Keratinocyte (primary cell): ENCODE measurements around the gene RHCG. TPM values are rescaled to one million over a fixed set of nuclear protein-coding genes. Genes with fewer than 3 reads are reported as not detected.

Source experiments
- DNase-seq: peaks from one replicate; pipeline ENCODE4 v3.0.0-alpha.2; 2011; ENCODE audit warnings: low read depth, missing footprints, low spot score
- FAIRE-seq: peaks from 2 replicates; lab custom pipeline; 2011; peaks lifted over from hg19 to GRCh38; lab: Jason Lieb, UNC
- H2AFZ ChIP-seq: 2 replicates; pipeline ENCODE4 v1.6.0; 2012; ENCODE audit warnings: low read length, control low read depth, inconsistent platforms; ENCODE audit not compliant: control insufficient read depth
- H3K27ac ChIP-seq: 2 replicates; pipeline ENCODE4 v1.5.1; 2011; ENCODE audit warnings: low read length; ENCODE audit not compliant: control insufficient read depth, insufficient read depth
- H3K27me3 ChIP-seq: 3 replicates; pipeline ENCODE4 v1.6.0; 2011; ENCODE audit warnings: low read length; ENCODE audit not compliant: control insufficient read depth, insufficient read depth; ENCODE audit errors: extremely low read depth
- H3K36me3 ChIP-seq, 2 experiments: 2 replicates in 1 of 2; 3 replicates in 1 of 2; pipeline ENCODE4 v1.5.1; 2011; ENCODE audit warnings: low read length in 2 of 2, mild to moderate bottlenecking in 1 of 2; ENCODE audit not compliant: control insufficient read depth in 2 of 2, insufficient read depth in 2 of 2; ENCODE audit errors: extremely low read depth in 1 of 2
- H3K4me1 ChIP-seq: 3 replicates; pipeline ENCODE4 v1.5.1; 2011; ENCODE audit warnings: low read length; ENCODE audit not compliant: control insufficient read depth, insufficient read depth; ENCODE audit errors: extremely low read depth
- H3K4me2 ChIP-seq: 3 replicates; pipeline ENCODE4 v1.6.0; 2011; ENCODE audit warnings: low read depth, low read length; ENCODE audit not compliant: control insufficient read depth, insufficient read depth; ENCODE audit errors: extremely low read depth
- H3K4me3 ChIP-seq, 3 experiments: fragments of 200-600 bp in 1 of 3; sonication (generic) in 1 of 3; 2 replicates in 2 of 3; 3 replicates in 1 of 3; pipeline ENCODE4 v1.5.1; 2011 to 2016; ENCODE audit warnings: low read length in 3 of 3, mild to moderate bottlenecking in 3 of 3, control low read depth in 2 of 3, inconsistent platforms in 1 of 3, low read depth in 1 of 3, mixed read lengths in 1 of 3, mixed run types in 1 of 3, moderate library complexity in 1 of 3; ENCODE audit not compliant: control insufficient read depth in 2 of 3, insufficient read depth in 2 of 3; ENCODE audit errors: extremely low read depth in 1 of 3
- H3K79me2 ChIP-seq: 2 replicates; pipeline ENCODE4 v1.6.0; 2012; ENCODE audit warnings: low read length; ENCODE audit not compliant: control insufficient read depth, insufficient read depth
- H3K9ac ChIP-seq: 3 replicates; pipeline ENCODE4 v1.6.0; 2011; ENCODE audit warnings: low read length; ENCODE audit not compliant: control insufficient read depth, insufficient read depth; ENCODE audit errors: extremely low read depth
- H3K9me1 ChIP-seq: 3 replicates; pipeline ENCODE4 v1.6.0; 2011; ENCODE audit warnings: low read length; ENCODE audit not compliant: control insufficient read depth, insufficient read depth; ENCODE audit errors: extremely low read depth
- H3K9me3 ChIP-seq: 2 replicates; pipeline ENCODE4 v1.5.1; 2012; ENCODE audit warnings: low read depth, low read length; ENCODE audit not compliant: control insufficient read depth
- H4K20me1 ChIP-seq: 3 replicates; pipeline ENCODE4 v1.6.0; 2011; ENCODE audit warnings: low read length; ENCODE audit not compliant: control insufficient read depth, insufficient read depth; ENCODE audit errors: extremely low read depth
- EZH2 ChIP-seq: IDR thresholded peaks from one replicate; pipeline ENCODE4 v1.6.1; 2012; ENCODE audit warnings: inconsistent platforms, mild to moderate bottlenecking, low read length, moderate library complexity
- dilution Hi-C: fragments of 300-500 bp; cut with MboI; formaldehyde crosslinking; loops from one replicate; pipeline ENCODE4 v1.7.0; 2020; ENCODE audit warnings: low sequenced_read_pairs; ENCODE audit not compliant: extremely low pct_ligation_motif_present
- polyA plus RNA-seq, 5 experiments: library from polyadenylated mRNA; depleted of rRNA in 3 of 5; stranded (reverse) in 3 of 5; stranded (forward) in 1 of 5; unstranded in 1 of 5; fragments of >200 nt; gene quantifications; 1 replicate in 1 of 5; 2 replicates in 3 of 5; 3 replicates in 1 of 5; pipeline versions ENCODE4 v1.2.1 to v1.2.3, GENCODE V29; 2011 to 2012; ENCODE audit warnings: missing spikeins in 2 of 5, low read depth in 1 of 5, low replicate concordance in 1 of 5
- TF ChIP-seq, protein P1 (sequence below), 3 experiments: IDR thresholded peaks in 1 of 3; conservative IDR thresholded peaks in 1 of 3; optimal IDR thresholded peaks in 1 of 3; 2 replicates in 2 of 3; 3 replicates in 1 of 3; pipeline versions ENCODE3 to v1.5.1; 2011; ENCODE audit warnings: low read length in 3 of 3, mild to moderate bottlenecking in 3 of 3, moderate library complexity in 2 of 3, control low read depth in 1 of 3, inconsistent platforms in 1 of 3; ENCODE audit not compliant: insufficient read depth in 2 of 3; ENCODE audit errors: extremely low read depth in 1 of 3

The RHCG gene
- polyA plus RNA-seq, 1 donor (not counting 4 experiments of a cell fraction or from before 2014, with no cell fraction given): 6.9 TPM

DNA sequence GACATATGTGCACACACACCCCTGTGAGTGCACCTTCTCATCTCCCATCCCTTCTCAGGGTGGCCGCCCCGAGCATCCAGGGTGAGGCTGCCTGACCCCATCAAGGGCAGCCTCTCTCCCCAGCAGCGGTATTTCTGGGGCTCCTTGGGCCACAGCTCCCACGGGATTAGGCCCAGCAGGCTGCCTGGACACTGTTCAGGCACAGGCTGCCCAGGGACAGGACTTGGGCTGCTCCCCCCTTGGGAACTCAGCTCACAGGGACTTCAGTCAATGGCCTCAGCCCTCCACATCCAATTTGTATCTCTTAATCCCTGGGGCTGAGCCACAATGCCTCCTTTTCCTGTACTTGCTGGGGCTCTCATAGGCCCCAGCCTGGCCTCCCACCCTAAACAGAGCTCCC is 35.0 kb downstream of the RHCG start:
- Histone ChIP-seq H3K4me2 (no peak overlapping the region), H3K4me1 (no peaks in the 10 kb centered on the region), H3K79me2 (no peaks in the 10 kb centered on the region), H2AFZ (no peak overlapping the region), H3K4me3 (no peak overlapping the region), H3K9me3 (no peaks in the 10 kb centered on the region), H3K36me3 (no peaks in the 10 kb centered on the region), H3K27ac (no peak overlapping the region), H3K9ac (no peak overlapping the region), H3K27me3 (no peaks in the 10 kb centered on the region), H3K9me1 (no peaks in the 10 kb centered on the region), H4K20me1 (no peaks in the 10 kb centered on the region)
- DNase-seq (no peak), FAIRE-seq (no peak)
- dilution Hi-C loops: no loop called here
- TF ChIP-seq EZH2: no peak
- TF ChIP-seq, protein P1, sequence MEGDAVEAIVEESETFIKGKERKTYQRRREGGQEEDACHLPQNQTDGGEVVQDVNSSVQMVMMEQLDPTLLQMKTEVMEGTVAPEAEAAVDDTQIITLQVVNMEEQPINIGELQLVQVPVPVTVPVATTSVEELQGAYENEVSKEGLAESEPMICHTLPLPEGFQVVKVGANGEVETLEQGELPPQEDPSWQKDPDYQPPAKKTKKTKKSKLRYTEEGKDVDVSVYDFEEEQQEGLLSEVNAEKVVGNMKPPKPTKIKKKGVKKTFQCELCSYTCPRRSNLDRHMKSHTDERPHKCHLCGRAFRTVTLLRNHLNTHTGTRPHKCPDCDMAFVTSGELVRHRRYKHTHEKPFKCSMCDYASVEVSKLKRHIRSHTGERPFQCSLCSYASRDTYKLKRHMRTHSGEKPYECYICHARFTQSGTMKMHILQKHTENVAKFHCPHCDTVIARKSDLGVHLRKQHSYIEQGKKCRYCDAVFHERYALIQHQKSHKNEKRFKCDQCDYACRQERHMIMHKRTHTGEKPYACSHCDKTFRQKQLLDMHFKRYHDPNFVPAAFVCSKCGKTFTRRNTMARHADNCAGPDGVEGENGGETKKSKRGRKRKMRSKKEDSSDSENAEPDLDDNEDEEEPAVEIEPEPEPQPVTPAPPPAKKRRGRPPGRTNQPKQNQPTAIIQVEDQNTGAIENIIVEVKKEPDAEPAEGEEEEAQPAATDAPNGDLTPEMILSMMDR (optimal IDR thresholded peaks at IDR 0.05 in 1 of 3, IDR thresholded peaks at IDR 0.05 in 1 of 3, conservative IDR thresholded peaks at IDR 0.05 in 1 of 3; ENCODE audit: extremely low read depth in 1 of 3, insufficient read depth in 2 of 3, low read length in 3 of 3): no peak

DNA sequence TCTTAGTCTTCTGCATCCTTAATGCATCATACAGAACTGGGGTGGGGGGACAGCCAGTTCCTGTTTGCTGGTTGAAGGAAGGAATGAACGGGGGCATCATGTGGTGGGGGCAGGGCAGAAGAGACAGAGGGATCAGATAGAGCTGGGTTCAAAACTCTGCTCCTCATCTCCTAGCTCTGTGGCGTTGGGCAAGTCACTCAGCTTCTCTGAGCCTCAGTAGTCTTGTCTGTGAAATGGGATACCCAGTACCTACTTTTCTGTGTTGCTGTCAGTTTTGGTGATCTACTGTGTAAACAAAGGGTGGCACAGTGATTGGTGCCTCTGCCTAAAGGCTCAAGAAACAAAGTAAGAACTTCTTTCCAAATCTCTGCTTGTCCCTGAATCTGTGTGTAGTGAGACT is 36.3 kb downstream of the RHCG start:
- Histone ChIP-seq H3K4me3 (no peak overlapping the region), H3K9me1 (no peaks in the 10 kb centered on the region), H3K9ac (no peak overlapping the region), H3K79me2 (no peaks in the 10 kb centered on the region), H2AFZ (no peak overlapping the region), H3K36me3 (no peaks in the 10 kb centered on the region), H3K27me3 (no peaks in the 10 kb centered on the region), H3K4me1 (no peaks in the 10 kb centered on the region), H3K9me3 (no peaks in the 10 kb centered on the region), H4K20me1 (no peaks in the 10 kb centered on the region), H3K4me2 (no peak overlapping the region), H3K27ac (no peak overlapping the region)
- TF ChIP-seq EZH2: no peak
- TF ChIP-seq, protein P1 (optimal IDR thresholded peaks at IDR 0.05 in 1 of 3, IDR thresholded peaks at IDR 0.05 in 1 of 3, conservative IDR thresholded peaks at IDR 0.05 in 1 of 3; ENCODE audit: extremely low read depth in 1 of 3, insufficient read depth in 2 of 3, low read length in 3 of 3): no peak
- FAIRE-seq: no peak
- dilution Hi-C loops: no loop called here
- DNase-seq: no peak
